GM23338 (cell line): Measurements from ENCODE around the gene SCFD2. TPM values are rescaled to one million over a fixed set of nuclear protein-coding genes. Genes with fewer than 3 reads are reported as not detected.

Source experiments
- CREB1 ChIP-seq: fragments of 250-450 bp; sonication (Bioruptor Pico); IDR thresholded peaks from 2 replicates; pipeline ENCODE4 v1.5.0; 2020; ENCODE audit warnings: low read depth, mild to moderate bottlenecking, moderate library complexity
- JUNB ChIP-seq: IDR thresholded peaks from one replicate; pipeline ENCODE4 v1.6.1; 2016; ENCODE audit warnings: antibody characterized with exemption; ENCODE audit not compliant: unreplicated experiment
- NANOG ChIP-seq: IDR thresholded peaks from 2 replicates; pipeline ENCODE4 v1.6.1; 2016; ENCODE audit warnings: antibody characterized with exemption, borderline replicate concordance
- POLR2AphosphoS5 ChIP-seq: IDR thresholded peaks from 2 replicates; pipeline ENCODE4 v1.6.1; 2016; ENCODE audit warnings: antibody characterized with exemption, low read depth
- STAT1 ChIP-seq: IDR thresholded peaks from one replicate; pipeline ENCODE4 v1.6.1; 2016; ENCODE audit warnings: antibody characterized with exemption; ENCODE audit not compliant: unreplicated experiment
- ZNF331 ChIP-seq: fragments of 250-450 bp; sonication (Bioruptor Pico); IDR thresholded peaks from 2 replicates; pipeline ENCODE4 v1.5.0; 2020; ENCODE audit warnings: low read depth, mild to moderate bottlenecking, moderate library complexity
- polyA plus RNA-seq: library from polyadenylated mRNA; unstranded; fragments of >200 nt; fragmentation: Nextera tagmentation; extraction: Ambion mirVana; gene quantifications from 2 replicates; pipeline ENCODE4 v1.2.1, GENCODE V29; 2016
- total RNA-seq: library from RNA; depleted of rRNA; stranded (reverse); fragments of >200 nt; shearing (Covaris generic); gene quantifications from 2 replicates; pipeline ENCODE4 v1.2.3, GENCODE V29; 2014
- TF ChIP-seq, protein P1 (sequence below): fragments of 250-450 bp; sonication (Bioruptor Pico); IDR thresholded peaks from 2 replicates; pipeline ENCODE4 v1.5.0; 2020; ENCODE audit warnings: mild to moderate bottlenecking, moderate library complexity
- TF ChIP-seq, protein P2 (sequence below): IDR thresholded peaks from 2 replicates; pipeline ENCODE4 v1.6.1; 2016; ENCODE audit warnings: antibody characterized with exemption
- TF ChIP-seq, protein P3 (sequence below), 2 experiments: fragments of 200-600 bp in 1 of 2; sonication (generic) in 1 of 2; conservative IDR thresholded peaks; 2 replicates each; pipeline versions ENCODE4 v1.5.1 to v1.6.1; 2016 to 2017; ENCODE audit warnings: antibody characterized with exemption in 2 of 2, low read depth in 2 of 2, mild to moderate bottlenecking in 2 of 2, moderate library complexity in 1 of 2

SCFD2 gene
- total and polyA plus RNA-seq, 2 experiments from 2014 or later = 5.7 to 17.5 TPM

DNA sequence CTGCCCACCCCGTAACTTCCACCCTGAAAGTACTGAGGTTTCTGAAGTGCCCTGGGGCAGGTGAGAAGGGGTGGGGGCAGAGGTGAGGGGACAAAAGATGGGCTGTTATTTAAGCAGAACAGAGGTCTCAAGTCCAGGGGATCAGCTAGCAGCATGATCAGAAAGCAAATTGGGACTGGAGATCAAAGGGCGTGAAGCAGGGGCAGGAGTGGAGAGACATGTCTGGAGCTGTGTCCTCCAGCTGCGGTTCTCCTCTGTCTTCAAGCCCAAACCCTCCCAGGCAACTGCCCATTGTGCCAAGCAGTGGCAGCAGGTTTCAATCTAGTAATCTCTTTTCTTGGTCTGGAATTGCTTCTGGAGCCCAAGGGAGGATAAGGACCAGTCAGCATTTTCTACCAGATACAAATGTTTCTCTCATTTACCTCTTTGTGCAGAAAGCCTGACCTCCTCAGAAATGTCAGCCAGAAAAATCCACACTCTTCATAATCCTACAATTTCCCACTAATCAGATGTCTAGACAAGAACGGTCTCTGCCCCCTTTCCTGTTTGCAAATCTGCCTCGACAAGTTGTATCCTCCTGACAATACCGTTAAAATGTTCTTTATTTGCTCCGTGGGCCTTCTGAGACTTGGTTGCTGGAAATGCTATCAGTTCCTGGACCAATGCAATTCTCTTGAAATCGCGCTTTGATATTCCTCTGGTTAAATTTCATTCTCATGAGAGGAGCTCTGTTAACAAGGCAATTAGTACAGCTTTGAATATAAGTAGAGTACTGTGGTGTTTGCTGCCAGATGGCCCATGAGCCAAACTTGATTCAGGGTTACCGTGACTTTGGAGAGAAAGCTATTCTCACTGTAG is 526.9 kb downstream of the SCFD2 start (continued):
- TF ChIP-seq, protein P1, sequence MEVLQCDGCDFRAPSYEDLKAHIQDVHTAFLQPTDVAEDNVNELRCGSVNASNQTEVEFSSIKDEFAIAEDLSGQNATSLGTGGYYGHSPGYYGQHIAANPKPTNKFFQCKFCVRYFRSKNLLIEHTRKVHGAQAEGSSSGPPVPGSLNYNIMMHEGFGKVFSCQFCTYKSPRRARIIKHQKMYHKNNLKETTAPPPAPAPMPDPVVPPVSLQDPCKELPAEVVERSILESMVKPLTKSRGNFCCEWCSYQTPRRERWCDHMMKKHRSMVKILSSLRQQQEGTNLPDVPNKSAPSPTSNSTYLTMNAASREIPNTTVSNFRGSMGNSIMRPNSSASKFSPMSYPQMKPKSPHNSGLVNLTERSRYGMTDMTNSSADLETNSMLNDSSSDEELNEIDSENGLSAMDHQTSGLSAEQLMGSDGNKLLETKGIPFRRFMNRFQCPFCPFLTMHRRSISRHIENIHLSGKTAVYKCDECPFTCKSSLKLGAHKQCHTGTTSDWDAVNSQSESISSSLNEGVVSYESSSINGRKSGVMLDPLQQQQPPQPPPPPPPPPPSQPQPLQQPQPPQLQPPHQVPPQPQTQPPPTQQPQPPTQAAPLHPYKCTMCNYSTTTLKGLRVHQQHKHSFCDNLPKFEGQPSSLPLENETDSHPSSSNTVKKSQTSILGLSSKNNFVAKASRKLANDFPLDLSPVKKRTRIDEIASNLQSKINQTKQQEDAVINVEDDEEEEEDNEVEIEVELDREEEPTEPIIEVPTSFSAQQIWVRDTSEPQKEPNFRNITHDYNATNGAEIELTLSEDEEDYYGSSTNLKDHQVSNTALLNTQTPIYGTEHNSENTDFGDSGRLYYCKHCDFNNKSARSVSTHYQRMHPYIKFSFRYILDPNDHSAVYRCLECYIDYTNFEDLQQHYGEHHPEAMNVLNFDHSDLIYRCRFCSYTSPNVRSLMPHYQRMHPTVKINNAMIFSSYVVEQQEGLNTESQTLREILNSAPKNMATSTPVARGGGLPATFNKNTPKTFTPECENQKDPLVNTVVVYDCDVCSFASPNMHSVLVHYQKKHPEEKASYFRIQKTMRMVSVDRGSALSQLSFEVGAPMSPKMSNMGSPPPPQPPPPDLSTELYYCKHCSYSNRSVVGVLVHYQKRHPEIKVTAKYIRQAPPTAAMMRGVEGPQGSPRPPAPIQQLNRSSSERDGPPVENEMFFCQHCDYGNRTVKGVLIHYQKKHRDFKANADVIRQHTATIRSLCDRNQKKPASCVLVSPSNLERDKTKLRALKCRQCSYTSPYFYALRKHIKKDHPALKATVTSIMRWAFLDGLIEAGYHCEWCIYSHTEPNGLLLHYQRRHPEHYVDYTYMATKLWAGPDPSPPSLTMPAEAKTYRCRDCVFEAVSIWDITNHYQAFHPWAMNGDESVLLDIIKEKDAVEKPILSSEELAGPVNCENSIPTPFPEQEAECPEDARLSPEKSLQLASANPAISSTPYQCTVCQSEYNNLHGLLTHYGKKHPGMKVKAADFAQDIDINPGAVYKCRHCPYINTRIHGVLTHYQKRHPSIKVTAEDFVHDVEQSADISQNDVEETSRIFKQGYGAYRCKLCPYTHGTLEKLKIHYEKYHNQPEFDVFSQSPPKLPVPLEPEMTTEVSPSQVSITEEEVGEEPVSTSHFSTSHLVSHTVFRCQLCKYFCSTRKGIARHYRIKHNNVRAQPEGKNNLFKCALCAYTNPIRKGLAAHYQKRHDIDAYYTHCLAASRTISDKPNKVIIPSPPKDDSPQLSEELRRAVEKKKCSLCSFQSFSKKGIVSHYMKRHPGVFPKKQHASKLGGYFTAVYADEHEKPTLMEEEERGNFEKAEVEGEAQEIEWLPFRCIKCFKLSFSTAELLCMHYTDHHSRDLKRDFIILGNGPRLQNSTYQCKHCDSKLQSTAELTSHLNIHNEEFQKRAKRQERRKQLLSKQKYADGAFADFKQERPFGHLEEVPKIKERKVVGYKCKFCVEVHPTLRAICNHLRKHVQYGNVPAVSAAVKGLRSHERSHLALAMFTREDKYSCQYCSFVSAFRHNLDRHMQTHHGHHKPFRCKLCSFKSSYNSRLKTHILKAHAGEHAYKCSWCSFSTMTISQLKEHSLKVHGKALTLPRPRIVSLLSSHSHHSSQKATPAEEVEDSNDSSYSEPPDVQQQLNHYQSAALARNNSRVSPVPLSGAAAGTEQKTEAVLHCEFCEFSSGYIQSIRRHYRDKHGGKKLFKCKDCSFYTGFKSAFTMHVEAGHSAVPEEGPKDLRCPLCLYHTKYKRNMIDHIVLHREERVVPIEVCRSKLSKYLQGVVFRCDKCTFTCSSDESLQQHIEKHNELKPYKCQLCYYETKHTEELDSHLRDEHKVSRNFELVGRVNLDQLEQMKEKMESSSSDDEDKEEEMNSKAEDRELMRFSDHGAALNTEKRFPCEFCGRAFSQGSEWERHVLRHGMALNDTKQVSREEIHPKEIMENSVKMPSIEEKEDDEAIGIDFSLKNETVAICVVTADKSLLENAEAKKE (CRISPR knock-in tag) = no peak
- TF ChIP-seq, protein P2, sequence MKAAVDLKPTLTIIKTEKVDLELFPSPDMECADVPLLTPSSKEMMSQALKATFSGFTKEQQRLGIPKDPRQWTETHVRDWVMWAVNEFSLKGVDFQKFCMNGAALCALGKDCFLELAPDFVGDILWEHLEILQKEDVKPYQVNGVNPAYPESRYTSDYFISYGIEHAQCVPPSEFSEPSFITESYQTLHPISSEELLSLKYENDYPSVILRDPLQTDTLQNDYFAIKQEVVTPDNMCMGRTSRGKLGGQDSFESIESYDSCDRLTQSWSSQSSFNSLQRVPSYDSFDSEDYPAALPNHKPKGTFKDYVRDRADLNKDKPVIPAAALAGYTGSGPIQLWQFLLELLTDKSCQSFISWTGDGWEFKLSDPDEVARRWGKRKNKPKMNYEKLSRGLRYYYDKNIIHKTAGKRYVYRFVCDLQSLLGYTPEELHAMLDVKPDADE = no peak
- no peak for TF ChIP-seq POLR2AphosphoS5
- TF ChIP-seq NANOG = no peak
- TF ChIP-seq ZNF331 (CRISPR knock-in tag) = no peak
- no peak for TF ChIP-seq CREB1 (CRISPR knock-in tag)
- TF ChIP-seq STAT1 = no peak
- TF ChIP-seq JUNB = no peak
- TF ChIP-seq, protein P3, sequence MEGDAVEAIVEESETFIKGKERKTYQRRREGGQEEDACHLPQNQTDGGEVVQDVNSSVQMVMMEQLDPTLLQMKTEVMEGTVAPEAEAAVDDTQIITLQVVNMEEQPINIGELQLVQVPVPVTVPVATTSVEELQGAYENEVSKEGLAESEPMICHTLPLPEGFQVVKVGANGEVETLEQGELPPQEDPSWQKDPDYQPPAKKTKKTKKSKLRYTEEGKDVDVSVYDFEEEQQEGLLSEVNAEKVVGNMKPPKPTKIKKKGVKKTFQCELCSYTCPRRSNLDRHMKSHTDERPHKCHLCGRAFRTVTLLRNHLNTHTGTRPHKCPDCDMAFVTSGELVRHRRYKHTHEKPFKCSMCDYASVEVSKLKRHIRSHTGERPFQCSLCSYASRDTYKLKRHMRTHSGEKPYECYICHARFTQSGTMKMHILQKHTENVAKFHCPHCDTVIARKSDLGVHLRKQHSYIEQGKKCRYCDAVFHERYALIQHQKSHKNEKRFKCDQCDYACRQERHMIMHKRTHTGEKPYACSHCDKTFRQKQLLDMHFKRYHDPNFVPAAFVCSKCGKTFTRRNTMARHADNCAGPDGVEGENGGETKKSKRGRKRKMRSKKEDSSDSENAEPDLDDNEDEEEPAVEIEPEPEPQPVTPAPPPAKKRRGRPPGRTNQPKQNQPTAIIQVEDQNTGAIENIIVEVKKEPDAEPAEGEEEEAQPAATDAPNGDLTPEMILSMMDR (conservative IDR thresholded peaks at IDR 0.05; ENCODE audit: low read depth in 2 of 2) = no peak
